Measurements from ENCODE around the gene SERPINA5.

Gene SERPINA5

GRCh38 chr14:94581127-94581999 is at the start of gene SERPINA5:
TSS of gene SERPINA5 (plus strand) at chr14:94581426. CDS start at chr14:94587363, 5,937 bp downstream.
- DNase-seq (ENCODE audit: low spot score): peak; percentile 42

GRCh38 chr14:94532447-94532846 is 48.8 kb upstream of the SERPINA5 start:
- no peak for DNase-seq (ENCODE audit: low spot score)

- no peak for DNase-seq (ENCODE audit: low spot score)
Observed at GRCh38 chr14:94535506-94535905, 45.7 kb upstream of the SERPINA5 start.

DNA sequence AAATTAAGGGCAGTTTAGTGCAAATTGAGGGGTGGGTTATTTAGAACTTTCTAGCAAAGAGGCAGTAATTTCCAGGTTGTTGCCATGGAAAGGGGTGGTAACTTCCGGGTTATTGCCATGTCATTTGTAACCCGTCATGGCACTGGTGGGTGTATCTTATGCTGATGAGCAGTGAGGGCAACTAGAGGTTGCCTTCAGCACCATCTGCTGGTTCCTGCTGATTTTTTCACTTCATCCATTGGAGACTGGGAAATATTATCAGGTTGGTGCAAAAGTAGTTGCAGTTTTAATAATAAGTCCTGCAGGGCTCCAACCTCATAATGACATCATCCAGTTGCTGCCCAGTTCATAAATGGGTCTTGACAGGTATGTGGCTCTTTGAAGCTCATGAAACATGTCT is 44.4 kb upstream of the SERPINA5 start:
- peak; percentile 53 for DNase-seq (ENCODE audit: low spot score)

GRCh38 chr14:94538070-94538740 is 43.0 kb upstream of the SERPINA5 start:
- DNase-seq (ENCODE audit: low spot score): no peak

DNA sequence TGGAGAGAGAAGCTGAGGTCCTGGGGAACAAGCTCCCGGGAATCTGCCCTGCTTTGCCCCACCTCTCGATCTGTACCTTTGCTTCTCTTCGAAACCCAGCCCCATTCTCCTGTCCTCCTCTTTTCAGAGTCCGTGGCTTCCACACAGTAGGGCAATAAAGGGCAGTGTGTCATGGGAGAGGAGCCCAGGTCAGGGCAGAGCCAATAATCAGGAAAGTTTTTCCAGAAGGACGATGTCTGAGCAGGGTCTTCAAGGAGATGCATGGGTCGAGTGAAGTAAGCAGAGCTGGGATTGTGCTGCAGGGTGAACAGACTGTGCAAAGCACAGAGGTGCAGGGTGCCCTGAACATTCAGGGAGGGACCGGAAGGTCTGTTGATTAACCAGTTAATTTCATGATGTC is 42.0 kb upstream of the SERPINA5 start:
- no peak for DNase-seq (ENCODE audit: low spot score)

DNA sequence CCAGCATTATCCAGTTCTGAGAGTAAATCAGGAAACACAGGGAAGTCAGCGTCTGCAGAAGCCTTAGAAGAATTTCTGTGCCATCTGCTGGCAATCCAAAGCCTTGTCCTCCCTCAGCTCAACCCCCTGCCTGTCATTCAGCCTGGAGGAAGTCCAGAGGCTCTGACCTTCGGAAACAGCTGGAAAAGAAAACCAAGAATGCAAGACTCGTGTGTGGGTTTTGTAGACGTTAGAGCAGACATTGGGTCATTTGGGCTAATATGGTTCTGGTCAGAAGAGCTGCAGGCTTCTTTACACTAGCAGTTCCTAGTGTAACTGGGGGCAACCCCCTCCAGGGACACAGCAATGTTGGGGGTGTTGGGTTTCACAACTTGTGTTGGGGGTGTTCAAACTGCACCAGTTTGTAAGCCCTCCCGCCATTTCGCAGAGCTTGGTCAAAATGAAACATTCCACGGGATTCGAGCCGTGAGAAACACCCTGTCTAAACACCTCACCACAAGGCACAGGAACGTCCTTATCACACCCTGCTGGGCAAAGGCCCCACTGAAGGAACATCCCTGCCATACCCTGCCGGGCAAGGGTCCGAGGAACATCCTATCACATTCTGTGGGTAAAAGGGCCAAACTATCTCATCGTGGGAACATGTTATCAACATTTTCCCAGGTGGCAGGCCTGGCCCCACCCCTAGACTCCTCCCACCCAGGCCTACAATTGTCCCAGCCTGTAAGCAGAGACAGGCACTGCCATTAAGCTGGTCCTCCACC is 41.0 kb upstream of the SERPINA5 start:
- DNase-seq (ENCODE audit: low spot score): no peak

DNA sequence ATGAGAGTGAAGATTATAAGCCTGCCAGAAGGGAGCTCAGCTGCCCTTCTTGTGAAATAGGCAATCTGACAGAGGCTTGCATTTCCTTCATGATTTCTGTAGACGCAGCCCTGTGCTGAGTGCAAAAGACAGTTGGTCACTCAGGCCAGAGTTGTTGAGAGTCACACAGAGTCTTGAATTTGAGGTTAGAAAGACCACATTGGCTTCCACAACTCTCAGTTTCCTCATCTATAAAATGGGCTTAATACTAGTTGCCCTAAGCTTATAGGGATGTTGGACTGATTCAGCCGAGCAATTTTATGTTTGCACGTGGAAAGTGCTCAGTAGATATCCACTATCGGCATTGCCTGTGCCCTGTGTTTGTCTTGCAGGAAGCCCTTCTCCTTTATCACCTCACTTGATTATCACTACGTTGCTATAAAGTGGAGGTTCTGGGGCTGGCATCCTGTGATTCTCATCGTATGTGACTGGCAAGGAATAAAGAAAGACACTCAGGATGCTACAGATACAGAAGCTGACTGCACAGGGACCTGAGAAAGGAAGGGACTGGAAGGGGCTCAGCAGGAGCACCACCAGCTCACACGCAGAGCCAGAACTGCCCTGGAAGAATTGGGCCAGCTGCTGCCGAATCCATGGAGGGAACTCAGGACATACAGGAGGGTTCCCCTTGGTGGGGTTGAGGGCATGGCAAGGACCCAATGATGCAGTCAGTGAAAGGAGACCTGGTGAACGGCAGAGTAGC is 39.8 kb upstream of the SERPINA5 start:
- no peak for DNase-seq (ENCODE audit: low spot score)

DNA sequence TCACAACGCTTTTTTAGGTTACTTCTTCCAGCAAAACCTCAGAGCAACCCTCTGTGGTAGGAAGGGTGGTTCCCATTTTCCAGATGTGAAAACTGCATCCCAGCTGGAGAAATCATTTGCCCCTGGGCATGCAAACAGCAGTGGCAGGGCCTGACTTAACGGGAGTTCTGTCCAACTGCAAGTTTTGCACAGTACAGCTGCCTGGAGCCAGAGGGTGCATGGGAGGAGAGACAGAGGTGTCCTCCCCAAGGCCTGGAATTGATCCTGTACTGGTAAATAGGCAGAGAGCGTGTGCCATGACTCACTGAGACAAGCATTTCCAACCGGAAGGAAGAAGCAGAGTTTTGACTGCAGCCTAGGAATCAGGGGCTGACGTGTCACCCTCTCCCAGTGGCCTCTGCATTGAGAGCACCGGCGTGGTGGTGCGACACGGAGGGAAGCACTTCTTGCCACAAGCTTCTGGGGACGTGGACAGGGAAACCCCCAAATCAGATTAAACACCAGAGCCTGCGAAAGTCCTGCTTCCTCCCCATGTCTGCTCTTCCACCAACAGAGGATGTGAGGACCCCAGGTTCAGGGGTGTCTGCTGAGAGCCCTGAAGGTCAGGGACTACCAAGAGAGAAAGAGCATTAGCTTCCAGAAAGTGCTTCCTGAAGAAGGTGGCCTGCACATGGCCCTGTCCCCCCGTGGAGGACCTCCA is 39.0 kb upstream of the SERPINA5 start:
- DNase-seq (ENCODE audit: low spot score): no peak

DNA sequence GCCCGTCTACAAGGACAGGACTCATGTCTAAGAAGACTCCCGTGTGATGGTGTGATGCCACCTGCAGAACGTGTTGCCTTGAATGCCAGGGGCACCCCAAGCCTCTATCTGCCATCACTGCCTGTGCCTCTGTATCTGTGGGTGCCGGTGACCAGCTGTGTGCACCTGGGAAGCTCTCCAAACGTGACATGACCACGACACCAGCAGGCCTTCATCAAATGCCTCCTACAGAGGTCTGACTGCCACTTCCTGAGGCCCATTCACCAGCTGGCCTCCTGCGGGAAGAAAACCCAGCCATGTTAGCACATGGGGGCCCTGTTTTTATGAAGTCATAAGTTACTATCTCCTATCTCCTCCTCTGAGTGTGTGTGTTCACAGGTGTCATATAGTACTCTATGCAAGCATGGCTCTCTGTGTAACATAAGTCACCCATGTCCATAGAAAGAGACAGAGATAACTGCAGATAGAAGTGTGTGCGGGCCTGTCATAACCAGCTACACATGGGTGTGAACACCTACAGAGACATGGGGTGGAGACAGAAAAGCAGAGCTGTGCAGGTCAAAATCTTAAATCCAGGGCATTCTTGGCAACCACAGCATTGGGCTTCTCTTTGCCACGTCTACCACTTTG is 38.3 kb upstream of the SERPINA5 start:
- DNase-seq (ENCODE audit: low spot score): no peak

GRCh38 chr14:94543449-94544124 is 37.6 kb upstream of the SERPINA5 start:
- no peak for DNase-seq (ENCODE audit: low spot score)

- no peak for DNase-seq (ENCODE audit: low spot score)
Observed at GRCh38 chr14:94544726-94545125, 36.5 kb upstream of the SERPINA5 start.

GRCh38 chr14:94545131-94545841 is 35.9 kb upstream of the SERPINA5 start:
- no peak for DNase-seq (ENCODE audit: low spot score)

- DNase-seq (ENCODE audit: low spot score): no peak
Observed at GRCh38 chr14:94547151-94547680, 34.0 kb upstream of the SERPINA5 start.

- no peak for DNase-seq (ENCODE audit: low spot score)
Observed at GRCh38 chr14:94547726-94548125, 33.5 kb upstream of the SERPINA5 start.

DNA sequence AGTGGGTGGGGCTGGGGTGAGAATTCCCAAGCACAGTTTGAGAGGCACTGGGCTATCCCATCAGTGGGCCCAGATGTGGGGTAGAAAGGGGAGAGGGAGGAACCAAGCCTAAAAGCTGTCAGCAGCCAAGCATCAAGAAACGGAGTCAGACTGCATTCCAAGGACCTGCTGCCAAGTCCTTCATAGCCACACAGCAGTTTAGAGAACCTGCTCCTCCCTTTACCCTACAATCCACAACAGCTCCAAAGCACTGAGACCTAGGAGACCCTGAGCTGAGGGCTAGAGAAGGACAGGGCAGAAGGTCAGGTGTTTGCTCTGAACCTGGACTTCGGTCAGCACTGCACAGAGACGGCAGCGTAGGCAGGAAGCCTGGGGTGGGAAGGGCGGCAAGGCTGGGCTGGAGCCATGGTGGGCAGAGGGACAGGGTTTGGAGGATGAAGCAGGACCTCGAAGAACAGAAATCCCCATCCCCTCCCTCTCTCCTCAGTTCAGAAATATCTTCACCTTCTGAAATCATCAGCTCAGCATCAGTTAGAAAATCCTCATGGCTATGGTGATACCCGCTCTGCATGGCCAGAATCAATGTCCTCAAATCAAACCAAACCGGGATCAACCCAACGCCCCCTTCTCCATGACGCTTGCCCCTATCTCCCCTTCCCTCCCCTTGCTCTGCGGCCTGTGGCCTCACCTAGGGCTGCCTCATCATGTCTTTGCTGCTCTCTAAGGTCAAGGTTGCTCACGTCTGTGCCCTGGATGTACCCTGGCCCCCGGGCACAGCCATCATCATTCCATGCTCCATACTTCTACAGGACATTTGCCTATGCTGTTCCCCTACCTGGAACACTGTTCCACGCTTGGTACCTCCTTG is 32.9 kb upstream of the SERPINA5 start:
- DNase-seq (ENCODE audit: low spot score): no peak

GRCh38 chr14:94548999-94549985 is 31.9 kb upstream of the SERPINA5 start:
- peak; percentile 37 for DNase-seq (ENCODE audit: low spot score)

Measured in SW480 (cell line).